Large intestine (tissue), 3 donors: Measurements from ENCODE around the gene PHKA2. TPM values are rescaled to one million over a fixed set of nuclear protein-coding genes. Genes with fewer than 3 reads are reported as not detected.
A peak's percentile ranks its signal among the peaks of the same experiment; 100 is the strongest.

Experiments
- DNase-seq, 2 donors: peaks; one replicate each; pipeline versions ENCODE4 v3.0.0 to v3.0.0-alpha.2; 2013
- H3K27ac ChIP-seq: one replicate; pipeline ENCODE4 v1.5.1; 2013; ENCODE audit warnings: low read length
- H3K27me3 ChIP-seq: 2 replicates; pipeline ENCODE4 v1.6.1; 2013; ENCODE audit warnings: low read length; ENCODE audit not compliant: control insufficient read depth, insufficient read depth
- H3K36me3 ChIP-seq: 2 replicates; pipeline ENCODE4 v1.6.1; 2013; ENCODE audit warnings: low read length; ENCODE audit not compliant: control insufficient read depth, insufficient read depth
- H3K4me1 ChIP-seq: one replicate; pipeline ENCODE4 v1.6.1; 2013; ENCODE audit warnings: low read length; ENCODE audit not compliant: control insufficient read depth, insufficient read depth
- H3K4me3 ChIP-seq: one replicate; pipeline ENCODE4 v1.5.1; 2013; ENCODE audit warnings: low read length
- H3K9me3 ChIP-seq: one replicate; pipeline ENCODE4 v1.6.1; 2013; ENCODE audit warnings: mild to moderate bottlenecking, low read depth, low read length, moderate library complexity; ENCODE audit not compliant: control insufficient read depth
- WGBS: methylation state at CpG from one replicate; pipeline ENCODE4 v1.1.5; 2013; ENCODE audit warnings: low lambda C conversion rate; ENCODE audit not compliant: insufficient coverage; 5-methylcytosine and 5-hydroxymethylcytosine counted together
- polyA plus RNA-seq: library from polyadenylated mRNA; unstranded; fragments of 120-200 nt; gene quantifications from one replicate; pipeline ENCODE4 v1.2.1, GENCODE V29; 2013

Gene PHKA2
- polyA plus RNA-seq, 1 donor: 65.0 TPM

- no CpG with 5 or more reads among the region's 10 CpGs for WGBS
- Histone ChIP-seq H3K36me3 (peaks cover 22% of the 10 kb centered on the region), H3K4me3 (no peak overlapping the region), H3K4me1 (peaks cover 15% of the 10 kb centered on the region), H3K27me3 (no peaks in the 10 kb centered on the region), H3K27ac (no peak overlapping the region), H3K9me3 (no peaks in the 10 kb centered on the region)
- no peak for DNase-seq
Measured at GRCh38 chrX:18951032-18951431, 32.9 kb downstream of the PHKA2 start.

GRCh38 chrX:18949944-18950301, 34.0 kb downstream of the PHKA2 start:
- H3K9me3 ChIP-seq: no peaks in the 10 kb centered on the region
- no CpG with 5 or more reads among the region's 8 CpGs for WGBS
- peaks cover 22% of the 10 kb centered on the region for H3K36me3 ChIP-seq
- H3K27ac ChIP-seq: peak overlapping the region; percentile 30
- DNase-seq: no peak
- H3K4me1 ChIP-seq: peaks cover 15% of the 10 kb centered on the region
- H3K27me3 ChIP-seq: no peaks in the 10 kb centered on the region
- no peak overlapping the region for H3K4me3 ChIP-seq

- Histone ChIP-seq H3K27ac (peak overlapping the region; percentile 66), H3K27me3 (no peaks in the 10 kb centered on the region), H3K4me3 (no peak overlapping the region), H3K9me3 (no peaks in the 10 kb centered on the region), H3K36me3 (peaks cover 25% of the 10 kb centered on the region), H3K4me1 (peaks cover 15% of the 10 kb centered on the region)
- peak in 1 of 2 donors; percentile 64 for DNase-seq
- WGBS: no CpG with 5 or more reads among the region's 4 CpGs
Measured at GRCh38 chrX:18949291-18949943, 34.5 kb downstream of the PHKA2 start.

GRCh38 chrX:18946611-18947010, 37.3 kb downstream of the PHKA2 start:
- peak overlapping the region; percentile 44 for H3K27ac ChIP-seq
- no CpG with 5 or more reads among the region's 4 CpGs for WGBS
- H3K27me3 ChIP-seq: no peaks in the 10 kb centered on the region
- H3K36me3 ChIP-seq: peaks cover 30% of the 10 kb centered on the region
- peak; percentile 29 to 55 for DNase-seq
- H3K4me1 ChIP-seq: peaks cover 15% of the 10 kb centered on the region
- no peak overlapping the region for H3K4me3 ChIP-seq
- H3K9me3 ChIP-seq: no peaks in the 10 kb centered on the region

GRCh38 chrX:18946157-18946556, 37.8 kb downstream of the PHKA2 start:
- H3K4me1 ChIP-seq: peaks cover 15% of the 10 kb centered on the region
- WGBS: no CpG with 5 or more reads among the region's 6 CpGs
- H3K27ac ChIP-seq: peak overlapping the region; percentile 44
- no peak for DNase-seq
- H3K36me3 ChIP-seq: peaks cover 31% of the 10 kb centered on the region
- H3K9me3 ChIP-seq: no peaks in the 10 kb centered on the region
- no peaks in the 10 kb centered on the region for H3K27me3 ChIP-seq
- no peak overlapping the region for H3K4me3 ChIP-seq

GRCh38 chrX:18945483-18945882, 38.4 kb downstream of the PHKA2 start:
- Histone ChIP-seq H3K27me3 (no peaks in the 10 kb centered on the region), H3K4me1 (peaks cover 15% of the 10 kb centered on the region), H3K36me3 (peaks cover 28% of the 10 kb centered on the region), H3K27ac (no peak overlapping the region), H3K9me3 (no peaks in the 10 kb centered on the region), H3K4me3 (no peak overlapping the region)
- WGBS: no CpG with 5 or more reads among the region's 2 CpGs
- no peak for DNase-seq

GRCh38 chrX:18944482-18944881, 39.4 kb downstream of the PHKA2 start:
- Histone ChIP-seq H3K36me3 (peaks cover 24% of the 10 kb centered on the region), H3K27ac (no peak overlapping the region), H3K9me3 (no peaks in the 10 kb centered on the region), H3K4me1 (peaks cover 15% of the 10 kb centered on the region), H3K4me3 (no peak overlapping the region), H3K27me3 (no peaks in the 10 kb centered on the region)
- no CpG with 5 or more reads among the region's 4 CpGs for WGBS
- no peak for DNase-seq

GRCh38 chrX:18941896-18942295, 42.0 kb downstream of the PHKA2 start:
- WGBS: no CpG with 5 or more reads among the region's 2 CpGs

GRCh38 chrX:18938710-18939109, 45.2 kb downstream of the PHKA2 start:
- Histone ChIP-seq H3K4me1 (peaks cover 20% of the 10 kb centered on the region), H3K27me3 (no peaks in the 10 kb centered on the region), H3K9me3 (no peaks in the 10 kb centered on the region), H3K27ac (no peak overlapping the region), H3K4me3 (no peak overlapping the region), H3K36me3 (peaks cover 34% of the 10 kb centered on the region)
- no CpG with 5 or more reads among the region's 3 CpGs for WGBS
- no peak for DNase-seq

More at GRCh38 chrX:18941896-18942295, 42.0 kb downstream of the PHKA2 start:
- no peak for DNase-seq
- Histone ChIP-seq H3K9me3 (no peaks in the 10 kb centered on the region), H3K27me3 (no peaks in the 10 kb centered on the region), H3K36me3 (peaks cover 36% of the 10 kb centered on the region), H3K4me3 (no peak overlapping the region), H3K27ac (no peak overlapping the region), H3K4me1 (peaks cover 10% of the 10 kb centered on the region)

GRCh38 chrX:18937173-18937572, 46.7 kb downstream of the PHKA2 start:
- Histone ChIP-seq H3K36me3 (peaks cover 30% of the 10 kb centered on the region), H3K9me3 (no peaks in the 10 kb centered on the region), H3K27me3 (no peaks in the 10 kb centered on the region), H3K4me3 (no peak overlapping the region), H3K27ac (peak overlapping the region; percentile 85), H3K4me1 (peaks cover 26% of the 10 kb centered on the region)
- DNase-seq: no peak
- no CpG with 5 or more reads among the region's 5 CpGs for WGBS

- Histone ChIP-seq H3K27me3 (no peaks in the 10 kb centered on the region), H3K4me1 (peaks cover 26% of the 10 kb centered on the region)
Measured at GRCh38 chrX:18935893-18936292, 48.0 kb downstream of the PHKA2 start.

More at GRCh38 chrX:18935893-18936292, 48.0 kb downstream of the PHKA2 start:
- Histone ChIP-seq H3K4me3 (no peak overlapping the region), H3K36me3 (peaks cover 27% of the 10 kb centered on the region), H3K27ac (peak overlapping the region; percentile 94), H3K9me3 (no peaks in the 10 kb centered on the region)
- DNase-seq: peak; percentile 81 to 90
- no CpG with 5 or more reads among the region's 10 CpGs for WGBS
